GM21360 (cell line): ENCODE data around the gene KCTD17.

Experiments used
- ATAC-seq: cut with Tn5 transposase; IDR thresholded peaks from one replicate; pipeline ENCODE4 v1.9.1; 2021; ENCODE audit warnings: mild to moderate bottlenecking, moderate library complexity; ENCODE audit not compliant: unreplicated experiment

KCTD17 gene

GRCh38 chr22:37075822-37076433, 24.4 kb downstream of the KCTD17 start:
- ATAC-seq, result no peak

- no peak for ATAC-seq
Observed at GRCh38 chr22:37077802-37078448, 26.4 kb downstream of the KCTD17 start.

GRCh38 chr22:37079158-37079557, 27.6 kb downstream of the KCTD17 start:
- no peak for ATAC-seq

- ATAC-seq, result no peak
Observed at GRCh38 chr22:37079668-37080171, 28.2 kb downstream of the KCTD17 start.

GRCh38 chr22:37080438-37080837, 28.9 kb downstream of the KCTD17 start:
- ATAC-seq, result no peak

- ATAC-seq, result no peak
Observed at GRCh38 chr22:37080838-37081237, 29.3 kb downstream of the KCTD17 start.

- no peak for ATAC-seq
Observed at GRCh38 chr22:37082251-37082873, 30.8 kb downstream of the KCTD17 start.

GRCh38 chr22:37083914-37084313, 32.4 kb downstream of the KCTD17 start:
- ATAC-seq, result no peak

- no peak for ATAC-seq
Observed at GRCh38 chr22:37084385-37084784, 32.8 kb downstream of the KCTD17 start.

GRCh38 chr22:37086184-37086583, 34.6 kb downstream of the KCTD17 start:
- ATAC-seq, result no peak

- no peak for ATAC-seq
Observed at GRCh38 chr22:37088108-37088605, 36.6 kb downstream of the KCTD17 start.

GRCh38 chr22:37088750-37089408, 37.3 kb downstream of the KCTD17 start:
- no peak for ATAC-seq

- ATAC-seq, result no peak
Observed at GRCh38 chr22:37089434-37089833, 37.9 kb downstream of the KCTD17 start.

- no peak for ATAC-seq
Observed at GRCh38 chr22:37090920-37091695, 39.6 kb downstream of the KCTD17 start.

- no peak for ATAC-seq
Observed at GRCh38 chr22:37091994-37092393, 40.5 kb downstream of the KCTD17 start.

GRCh38 chr22:37092997-37093396, 41.5 kb downstream of the KCTD17 start:
- no peak for ATAC-seq

GRCh38 chr22:37094239-37094638, 42.7 kb downstream of the KCTD17 start:
- ATAC-seq, result no peak

GRCh38 chr22:37095113-37095512, 43.6 kb downstream of the KCTD17 start:
- ATAC-seq, result no peak

GRCh38 chr22:37097346-37097745, 45.8 kb downstream of the KCTD17 start:
- ATAC-seq, result no peak

- ATAC-seq, result no peak
Observed at GRCh38 chr22:37098976-37099591, 47.5 kb downstream of the KCTD17 start.
